Endothelial cell of umbilical vein (primary cell): Measurements from ENCODE around the gene CCSER2. TPM values are rescaled to one million over a fixed set of nuclear protein-coding genes. Genes with fewer than 3 reads are reported as not detected.
A peak's percentile ranks its signal among the peaks of the same experiment; 100 is the strongest.

Experiments used
- BruUV-seq: library from RNA; stranded (reverse); fragments of 400-500 nt; replicated peaks from 2 replicates; lab custom pipeline; 2021; lab: Mats Ljungman, UMichigan
- CTCF ChIA-PET: fragments of 300-600, 350-600 bp; sonication (Branson Sonifier 250); formaldehyde crosslinking; loops from one replicate; lab custom pipeline; 2021; ENCODE audit warnings: antibody characterized with exemption, inconsistent platforms; lab: Charles Lee
- POLR2A ChIA-PET: fragments of 300-600, 350-600 bp; sonication (Branson Sonifier 250); formaldehyde crosslinking; loops from one replicate; lab custom pipeline; 2021; ENCODE audit warnings: antibody characterized with exemption, inconsistent platforms; lab: Charles Lee
- DNase-seq: peaks from one replicate; pipeline ENCODE4 v3.0.0-alpha.2; 2011; ENCODE audit warnings: low read depth, low spot score
- FAIRE-seq: peaks from 2 replicates; lab custom pipeline; 2011; peaks lifted over from hg19 to GRCh38; lab: Jason Lieb, UNC
- H2AFZ ChIP-seq: 2 replicates; pipeline ENCODE4 v1.6.0; 2012; ENCODE audit warnings: low read depth, low read length, control low read depth, inconsistent platforms
- H3K27ac ChIP-seq: 2 replicates; pipeline ENCODE4 v1.5.1; 2011; ENCODE audit warnings: low read depth, mild to moderate bottlenecking, control low read depth, low read length, moderate library complexity; ENCODE audit not compliant: insufficient read depth
- H3K27me3 ChIP-seq, 2 experiments: 2 replicates each; pipeline versions ENCODE4 v1.6.0 to v1.6.1; 2011; ENCODE audit warnings: low read length in 2 of 2, mixed read lengths in 1 of 2; ENCODE audit not compliant: control insufficient read depth in 2 of 2, insufficient read depth in 2 of 2
- H3K36me3 ChIP-seq, 2 experiments: 2 replicates in 1 of 2; 3 replicates in 1 of 2; pipeline ENCODE4 v1.5.1; 2011; ENCODE audit warnings: low read length in 2 of 2, mild to moderate bottlenecking in 1 of 2, moderate library complexity in 1 of 2; ENCODE audit not compliant: control insufficient read depth in 2 of 2, insufficient read depth in 2 of 2; ENCODE audit errors: extremely low read depth in 1 of 2
- H3K4me1 ChIP-seq: 3 replicates; pipeline ENCODE4 v1.5.1; 2011; ENCODE audit warnings: mild to moderate bottlenecking, low read length; ENCODE audit not compliant: control insufficient read depth, insufficient read depth; ENCODE audit errors: extremely low read depth
- H3K4me2 ChIP-seq: 2 replicates; pipeline ENCODE4 v1.6.1; 2011; ENCODE audit warnings: low read length, control low read depth, mixed read lengths; ENCODE audit not compliant: insufficient read depth
- H3K4me3 ChIP-seq, 3 experiments: fragments of 200-600 bp in 1 of 3; sonication (generic), shearing (Covaris generic) in 1 of 3; replicated peaks in 1 of 3; 2 replicates each; pipeline ENCODE4 v1.5.1; 2011 to 2016; ENCODE audit warnings: control low read depth in 3 of 3, low read length in 3 of 3, mild to moderate bottlenecking in 2 of 3, inconsistent platforms in 1 of 3, low read depth in 1 of 3, moderate library complexity in 1 of 3; ENCODE audit not compliant: insufficient read depth in 1 of 3
- H3K79me2 ChIP-seq: 2 replicates; pipeline ENCODE4 v1.6.0; 2012; ENCODE audit warnings: low read length, inconsistent platforms; ENCODE audit not compliant: control insufficient read depth, insufficient read depth
- H3K9ac ChIP-seq: replicated peaks from 2 replicates; pipeline ENCODE3; 2011; ENCODE audit warnings: low read length, control low read depth; ENCODE audit not compliant: insufficient read depth; ENCODE audit errors: extremely low read depth
- H3K9me1 ChIP-seq: replicated peaks from 3 replicates; pipeline ENCODE4 v1.6.0; 2011; ENCODE audit warnings: mild to moderate bottlenecking, low read length; ENCODE audit not compliant: control insufficient read depth, insufficient read depth; ENCODE audit errors: extremely low read depth
- H3K9me3 ChIP-seq: replicated peaks from 2 replicates; pipeline ENCODE4 v1.5.1; 2012; ENCODE audit warnings: low read length, inconsistent platforms; ENCODE audit not compliant: control insufficient read depth, insufficient read depth
- H4K20me1 ChIP-seq: replicated peaks from 2 replicates; pipeline ENCODE3; 2011; ENCODE audit warnings: mild to moderate bottlenecking, low read length; ENCODE audit not compliant: control insufficient read depth, insufficient read depth; ENCODE audit errors: extremely low read depth
- EZH2 ChIP-seq: IDR thresholded peaks from 2 replicates; pipeline ENCODE4 v1.6.1; 2012; ENCODE audit warnings: borderline replicate concordance, low read depth, mild to moderate bottlenecking, moderate library complexity, low read length, inconsistent platforms; ENCODE audit not compliant: severe bottlenecking
- FOS ChIP-seq: IDR thresholded peaks from 2 replicates; pipeline ENCODE4 v1.6.1; 2011; ENCODE audit warnings: mild to moderate bottlenecking, low read length, moderate library complexity, borderline replicate concordance; ENCODE audit not compliant: insufficient read depth
- GATA2 ChIP-seq: IDR thresholded peaks from 2 replicates; pipeline ENCODE4 v1.7.0; 2011; ENCODE audit warnings: low read depth, mild to moderate bottlenecking, moderate library complexity, mixed read lengths, low read length; ENCODE audit not compliant: insufficient read length, insufficient read depth
- JUN ChIP-seq: IDR thresholded peaks from 2 replicates; pipeline ENCODE4 v1.6.1; 2011; ENCODE audit warnings: borderline replicate concordance, low read depth; ENCODE audit not compliant: insufficient read length, insufficient read depth
- MYC ChIP-seq: IDR thresholded peaks from one replicate; pipeline ENCODE4 v1.6.1; 2011; ENCODE audit warnings: mild to moderate bottlenecking, low read depth, low read length
- POLR2A ChIP-seq: IDR thresholded peaks from 2 replicates; pipeline ENCODE4 v1.6.1; 2012; ENCODE audit warnings: low read depth, mild to moderate bottlenecking, control low read depth, low read length
- POLR2AphosphoS5 ChIP-seq: IDR thresholded peaks from 2 replicates; pipeline ENCODE4 v1.6.1; 2012; ENCODE audit warnings: low read depth, mild to moderate bottlenecking, control low read depth, low read length, moderate library complexity; ENCODE audit not compliant: insufficient read depth
- dilution Hi-C: fragments of 300-500 bp; cut with MboI; formaldehyde crosslinking; loops from one replicate; pipeline ENCODE4 v1.15.0; 2019; ENCODE audit warnings: low sequenced_read_pairs; ENCODE audit not compliant: extremely low pct_ligation_motif_present
- intact Hi-C: fragments of 100-400 bp; cut with micrococcal nuclease; formaldehyde crosslinking; loops from one replicate; pipeline ENCODE4 v1.10.0; 2022
- polyA plus RNA-seq, 4 experiments: library from polyadenylated mRNA; depleted of rRNA in 3 of 4; stranded (reverse) in 3 of 4; unstranded in 1 of 4; fragments of >200 nt; gene quantifications; 2 replicates each; pipeline versions ENCODE4 v1.2.1 to v1.2.3, GENCODE V29; 2011 to 2012; ENCODE audit warnings: missing spikeins in 1 of 4
- total RNA-seq: library from RNA; stranded (reverse); gene quantifications from 2 replicates; pipeline ENCODE4 v1.2.3, GENCODE V29; 2021
- TF ChIP-seq, protein P1 (sequence below): IDR thresholded peaks from 2 replicates; pipeline ENCODE4 v1.6.1; 2011; ENCODE audit not compliant: insufficient read depth, insufficient read length
- TF ChIP-seq, protein P2 (sequence below), 2 donors: IDR thresholded peaks; 1 replicate in 1 of 2; 2 replicates in 1 of 2; pipeline ENCODE4 v1.5.1; 2011; ENCODE audit warnings: low read length in 2 of 2, mild to moderate bottlenecking in 2 of 2, moderate library complexity in 2 of 2, control low read depth in 1 of 2, inconsistent platforms in 1 of 2, low read depth in 1 of 2; ENCODE audit not compliant: insufficient read depth in 1 of 2; ENCODE audit errors: extremely low read depth in 1 of 2

The CCSER2 gene
- total and polyA plus RNA-seq, 2 donors (not counting 3 experiments of a cell fraction or from before 2014, with no cell fraction given), result 14.5 to 49.3 TPM

DNA sequence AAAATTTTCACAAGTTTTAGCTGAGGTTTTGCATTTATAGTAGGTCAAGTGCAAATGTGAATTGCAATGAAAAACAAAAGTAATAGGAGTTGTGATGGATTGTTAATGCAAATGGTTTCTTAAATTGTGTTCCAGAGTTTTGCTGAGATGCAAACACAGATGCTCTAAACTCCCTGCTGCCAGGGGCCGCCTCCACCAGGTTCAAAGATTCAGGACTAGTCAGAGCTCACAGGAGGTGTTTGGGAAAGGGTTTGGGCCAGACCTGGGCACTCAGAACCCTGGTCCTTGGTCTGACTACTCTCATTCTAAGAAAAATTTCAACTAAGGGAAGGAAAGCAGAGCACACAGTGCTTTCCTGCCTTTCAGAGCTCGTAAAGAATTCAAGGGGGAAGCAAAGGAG is 193.1 kb downstream of the CCSER2 start:
- DNase-seq (no peak), FAIRE-seq (no peak)
- no peaks in the 10 kb centered on the region for H3K9me3 ChIP-seq
- H3K27ac ChIP-seq, result no peak overlapping the region
- no peak overlapping the region for H3K4me3 ChIP-seq
- no peak for TF ChIP-seq GATA2
- no TSS peak for BruUV-seq
- no peaks in the 10 kb centered on the region for H4K20me1 ChIP-seq
- H3K4me2 ChIP-seq, result no peak overlapping the region
- dilution Hi-C loops, result no loop called here
- H2AFZ ChIP-seq, result no peak overlapping the region
- no peaks in the 10 kb centered on the region for H3K36me3 ChIP-seq
- no peaks in the 10 kb centered on the region for H3K79me2 ChIP-seq
- no peaks in the 10 kb centered on the region for H3K27me3 ChIP-seq
- intact Hi-C loops, result no loop called here
- peaks cover 12% of the 10 kb centered on the region for H3K4me1 ChIP-seq
- no peak overlapping the region for H3K9ac ChIP-seq
- no peaks in the 10 kb centered on the region for H3K9me1 ChIP-seq
- POLR2A ChIA-PET, result no interaction called here
- CTCF ChIA-PET, result interaction anchor here (1.2 to 1.5 kb wide), 2 partner anchors 11 to 16 kb away, joined by 4 to 6 read pairs; no protein-coding TSS in a partner anchor

DNA sequence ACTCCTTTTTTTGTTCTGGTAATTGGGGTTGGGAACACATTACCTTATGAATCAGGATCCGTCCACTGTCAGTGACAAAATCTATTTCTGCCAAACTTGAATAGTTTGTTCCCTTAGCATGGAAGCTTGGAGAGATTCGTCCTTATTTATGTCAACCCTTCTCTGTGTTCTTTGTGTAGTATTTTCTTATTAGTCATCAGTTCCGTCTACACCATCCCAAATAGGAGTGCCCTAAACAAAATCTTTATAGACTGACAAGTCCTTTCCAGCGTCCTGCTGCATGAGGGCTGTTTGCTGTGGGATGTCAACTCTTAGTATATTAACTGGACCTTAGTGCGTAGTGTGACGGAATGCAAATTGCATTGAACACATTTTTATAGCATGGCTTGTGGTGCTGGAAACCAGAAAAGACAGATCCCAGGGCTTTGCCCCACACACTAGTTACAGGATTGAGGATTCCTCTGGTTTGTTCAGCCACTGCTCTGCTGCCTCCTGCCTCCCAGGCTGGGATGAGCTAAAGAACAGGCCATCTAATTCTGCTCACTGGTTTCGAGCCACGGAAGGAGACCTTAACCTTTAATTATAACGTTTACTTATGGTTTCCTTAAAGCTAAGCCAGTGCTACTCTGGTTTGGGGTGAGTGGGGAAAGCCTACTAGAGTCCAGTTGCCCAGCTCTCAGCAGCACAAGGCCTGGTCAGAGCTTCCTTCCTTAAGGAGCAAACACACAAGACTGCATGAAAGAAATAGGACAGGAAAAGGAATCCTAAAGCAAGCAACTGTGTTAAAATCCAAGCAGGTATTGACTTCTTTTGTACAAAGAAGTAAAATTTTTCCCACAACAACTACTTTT is 194.4 kb downstream of the CCSER2 start:
- no peaks in the 10 kb centered on the region for H3K9me3 ChIP-seq
- H4K20me1 ChIP-seq, result no peaks in the 10 kb centered on the region
- POLR2A ChIA-PET, result no interaction called here
- H3K4me1 ChIP-seq, result peaks cover 12% of the 10 kb centered on the region
- TF ChIP-seq, protein P1, sequence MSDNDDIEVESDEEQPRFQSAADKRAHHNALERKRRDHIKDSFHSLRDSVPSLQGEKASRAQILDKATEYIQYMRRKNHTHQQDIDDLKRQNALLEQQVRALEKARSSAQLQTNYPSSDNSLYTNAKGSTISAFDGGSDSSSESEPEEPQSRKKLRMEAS, result no peak
- TF ChIP-seq JUN (no peak), EZH2 (no peak), MYC (no peak), POLR2A (no peak), GATA2 (no peak), FOS (no peak), POLR2AphosphoS5 (no peak)
- TF ChIP-seq, protein P2, sequence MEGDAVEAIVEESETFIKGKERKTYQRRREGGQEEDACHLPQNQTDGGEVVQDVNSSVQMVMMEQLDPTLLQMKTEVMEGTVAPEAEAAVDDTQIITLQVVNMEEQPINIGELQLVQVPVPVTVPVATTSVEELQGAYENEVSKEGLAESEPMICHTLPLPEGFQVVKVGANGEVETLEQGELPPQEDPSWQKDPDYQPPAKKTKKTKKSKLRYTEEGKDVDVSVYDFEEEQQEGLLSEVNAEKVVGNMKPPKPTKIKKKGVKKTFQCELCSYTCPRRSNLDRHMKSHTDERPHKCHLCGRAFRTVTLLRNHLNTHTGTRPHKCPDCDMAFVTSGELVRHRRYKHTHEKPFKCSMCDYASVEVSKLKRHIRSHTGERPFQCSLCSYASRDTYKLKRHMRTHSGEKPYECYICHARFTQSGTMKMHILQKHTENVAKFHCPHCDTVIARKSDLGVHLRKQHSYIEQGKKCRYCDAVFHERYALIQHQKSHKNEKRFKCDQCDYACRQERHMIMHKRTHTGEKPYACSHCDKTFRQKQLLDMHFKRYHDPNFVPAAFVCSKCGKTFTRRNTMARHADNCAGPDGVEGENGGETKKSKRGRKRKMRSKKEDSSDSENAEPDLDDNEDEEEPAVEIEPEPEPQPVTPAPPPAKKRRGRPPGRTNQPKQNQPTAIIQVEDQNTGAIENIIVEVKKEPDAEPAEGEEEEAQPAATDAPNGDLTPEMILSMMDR (IDR thresholded peaks at IDR 0.05; ENCODE audit: extremely low read depth in 1 of 2, insufficient read depth in 1 of 2, low read depth in 1 of 2, low read length in 2 of 2), result no peak
- FAIRE-seq (peak; percentile 26), DNase-seq (peak; percentile 61)
- CTCF ChIA-PET, result interaction anchor here (0.6 to 2.3 kb wide), 9 partner anchors 11 to 258 kb away, joined by 3 to 12 read pairs (median 4); no protein-coding TSS in a partner anchor
- H3K4me3 ChIP-seq, result no peak overlapping the region
- H3K27me3 ChIP-seq, result no peaks in the 10 kb centered on the region
- no peaks in the 10 kb centered on the region for H3K36me3 ChIP-seq
- dilution Hi-C loops, result no loop called here
- H3K4me2 ChIP-seq, result no peak overlapping the region
- H3K9me1 ChIP-seq, result no peaks in the 10 kb centered on the region
- no peak overlapping the region for H3K27ac ChIP-seq
- H2AFZ ChIP-seq, result no peak overlapping the region
- no peaks in the 10 kb centered on the region for H3K79me2 ChIP-seq
- intact Hi-C loops, result no loop called here
- H3K9ac ChIP-seq, result no peak overlapping the region
- no TSS peak for BruUV-seq
